PC-9 (cell line): ENCODE data around the gene MBNL1. TPM values are rescaled to one million over a fixed set of nuclear protein-coding genes. Genes with fewer than 3 reads are reported as not detected.

Source experiments
- BruUV-seq: library from RNA; stranded (reverse); fragments of 400-500 nt; replicated peaks from 2 replicates; lab custom pipeline; 2021; lab: Mats Ljungman, UMichigan
- CTCF ChIA-PET: fragments of 300-600 bp; sonication (Branson Sonifier 250); formaldehyde crosslinking; loops from one replicate; lab custom pipeline; 2022; ENCODE audit warnings: antibody characterized with exemption; lab: Charles Lee
- POLR2A ChIA-PET: fragments of 300-600 bp; sonication (Branson Sonifier 250); formaldehyde crosslinking; loops from one replicate; lab custom pipeline; 2022; ENCODE audit warnings: antibody characterized with exemption; ENCODE audit not compliant: unreplicated experiment; lab: Charles Lee
- DNase-seq, 2 experiments: peaks; one replicate each; pipeline versions ENCODE4 v3.0.0 to v3.0.0-alpha.2; 2015 to 2022; ENCODE audit warnings: mixed read lengths in 1 of 2
- H2AFZ ChIP-seq: fragments of 200-600 bp; sonication (generic); 2 replicates; pipeline ENCODE4 v1.8.1; 2017; ENCODE audit warnings: antibody characterized with exemption
- H3F3A ChIP-seq: fragments of 200-600 bp; sonication (generic); 2 replicates; pipeline ENCODE4 v1.8.1; 2017; ENCODE audit warnings: antibody characterized with exemption, mild to moderate bottlenecking, low read depth; ENCODE audit not compliant: insufficient read depth
- H3K27ac ChIP-seq: fragments of 200-600 bp; sonication (generic); 2 replicates; pipeline ENCODE4 v1.6.1; 2016; ENCODE audit warnings: mixed run types
- H3K27me3 ChIP-seq: fragments of 200-600 bp; sonication (generic); 2 replicates; pipeline ENCODE4 v1.6.1; 2016; ENCODE audit warnings: low read depth, mixed run types; ENCODE audit not compliant: insufficient read depth
- H3K36me3 ChIP-seq: fragments of 200-600 bp; sonication (generic); 2 replicates; pipeline ENCODE4 v1.6.1; 2016; ENCODE audit warnings: low read depth, mixed run types
- H3K4me1 ChIP-seq: fragments of 200-600 bp; sonication (generic); replicated peaks from 2 replicates; pipeline ENCODE4 v1.6.1; 2016; ENCODE audit warnings: mixed run types; ENCODE audit not compliant: insufficient read depth
- H3K4me2 ChIP-seq: fragments of 200-600 bp; sonication (generic); 2 replicates; pipeline ENCODE4 v1.6.1; 2017; ENCODE audit warnings: mixed run types
- H3K4me3 ChIP-seq: fragments of 200-600 bp; sonication (generic); 2 replicates; pipeline ENCODE4 v1.6.1; 2016; ENCODE audit warnings: mixed run types
- H3K79me2 ChIP-seq: fragments of 200-600 bp; sonication (generic); 2 replicates; pipeline ENCODE4 v1.6.1; 2017; ENCODE audit warnings: low read depth, mixed run types
- H3K9me2 ChIP-seq: fragments of 200-600 bp; sonication (generic); 2 replicates; pipeline ENCODE4 v1.8.1; 2017; ENCODE audit warnings: mild to moderate bottlenecking; ENCODE audit not compliant: insufficient read depth
- H3K9me3 ChIP-seq: fragments of 200-600 bp; sonication (generic); 2 replicates; pipeline ENCODE4 v1.8.1; 2016; ENCODE audit warnings: low read depth; ENCODE audit not compliant: insufficient read depth
- H4K20me1 ChIP-seq: fragments of 200-600 bp; sonication (generic); 2 replicates; pipeline ENCODE4 v1.8.1; 2017; ENCODE audit not compliant: insufficient read depth
- CTCF ChIP-seq: fragments of 200-600 bp; sonication (generic); conservative IDR thresholded peaks from 2 replicates; pipeline ENCODE4 v1.6.1; 2017; ENCODE audit warnings: mixed run types, antibody characterized with exemption, mild to moderate bottlenecking, moderate library complexity
- EZH2 ChIP-seq: fragments of 200-600 bp; sonication (generic); IDR thresholded peaks from 2 replicates; pipeline ENCODE4 v1.8.0; 2017; ENCODE audit warnings: antibody characterized with exemption, low read depth
- intact Hi-C: fragments of 100-400 bp; cut with micrococcal nuclease; formaldehyde crosslinking; loops from one replicate; pipeline ENCODE4 v1.10.0; 2022; ENCODE audit not compliant: unreplicated experiment
- total RNA-seq: library from RNA; stranded (reverse); gene quantifications from 2 replicates; pipeline ENCODE4 v1.2.3, GENCODE V29; 2021

MBNL1 gene
- total RNA-seq, 1 experiment from 2014 or later = 176 TPM

- DNase-seq = peak in 1 of 2 experiments; percentile 30
- H2AFZ ChIP-seq = no peak overlapping the region
- no TSS peak for BruUV-seq
- CTCF ChIA-PET = no interaction called here
- POLR2A ChIA-PET = no interaction called here
- H3K9me2 ChIP-seq = no peaks in the 10 kb centered on the region; the same call in 1 of the 2 replicates
- no peak for TF ChIP-seq EZH2
- TF ChIP-seq CTCF = no peak
- H4K20me1 ChIP-seq = no peaks in the 10 kb centered on the region
- H3K9me3 ChIP-seq = no peaks in the 10 kb centered on the region; the same call in 1 of the 2 replicates
- H3K27ac ChIP-seq = no peak overlapping the region
- H3K36me3 ChIP-seq = peaks cover 10% of the 10 kb centered on the region
- intact Hi-C loops = no loop called here
- no peaks in the 10 kb centered on the region for H3K4me1 ChIP-seq
- H3K4me2 ChIP-seq = no peak overlapping the region
- H3K27me3 ChIP-seq = no peaks in the 10 kb centered on the region
- peaks cover 85% of the 10 kb centered on the region for H3K79me2 ChIP-seq
- H3K4me3 ChIP-seq = no peak overlapping the region
- peaks cover 10% of the 10 kb centered on the region; the same call in 1 of the 2 replicates for H3F3A ChIP-seq
These were observed 52.6 kb downstream of the MBNL1 start for GRCh38 chr3:152321200-152321954.

GRCh38 chr3:152321955-152322377 is 53.2 kb downstream of the MBNL1 start:
- BruUV-seq = no TSS peak
- Histone ChIP-seq H3K4me3 (no peak overlapping the region), H3K9me2 (no peaks in the 10 kb centered on the region; the same call in 1 of the 2 replicates), H3K9me3 (no peaks in the 10 kb centered on the region; the same call in 1 of the 2 replicates), H3K79me2 (peaks cover 84% of the 10 kb centered on the region), H3F3A (peaks cover 12% of the 10 kb centered on the region; the same call in 1 of the 2 replicates), H3K36me3 (peaks cover 11% of the 10 kb centered on the region), H3K4me1 (no peaks in the 10 kb centered on the region), H2AFZ (no peak overlapping the region), H3K27ac (no peak overlapping the region), H3K4me2 (no peak overlapping the region), H3K27me3 (no peaks in the 10 kb centered on the region), H4K20me1 (no peaks in the 10 kb centered on the region)
- DNase-seq = peak in 1 of 2 experiments; percentile 4
- ChIA-PET CTCF (no interaction called here), POLR2A (no interaction called here)
- intact Hi-C loops = no loop called here
- TF ChIP-seq CTCF (no peak), EZH2 (no peak)

GRCh38 chr3:152322756-152323155 is 54.0 kb downstream of the MBNL1 start:
- Histone ChIP-seq H3K4me2 (no peak overlapping the region), H3K9me3 (no peaks in the 10 kb centered on the region; the same call in 1 of the 2 replicates), H3F3A (peaks cover 18% of the 10 kb centered on the region), H3K36me3 (peaks cover 11% of the 10 kb centered on the region), H3K9me2 (no peaks in the 10 kb centered on the region; the same call in 1 of the 2 replicates), H3K27me3 (no peaks in the 10 kb centered on the region), H3K4me1 (peaks cover 5% of the 10 kb centered on the region; the same call in 1 of the 2 replicates), H3K79me2 (peaks cover 82% of the 10 kb centered on the region), H3K4me3 (no peak overlapping the region), H4K20me1 (no peaks in the 10 kb centered on the region), H2AFZ (no peak overlapping the region), H3K27ac (no peak overlapping the region)
- intact Hi-C loops = no loop called here
- no TSS peak for BruUV-seq
- ChIA-PET POLR2A (no interaction called here), CTCF (no interaction called here)
- TF ChIP-seq EZH2 (no peak), CTCF (no peak)
- DNase-seq = peak in 1 of 2 experiments; percentile 33
